ENCODE measurements around the gene PLEKHF1. TPM values are rescaled to one million over a fixed set of nuclear protein-coding genes. Genes with fewer than 3 reads are reported as not detected.

The PLEKHF1 gene
- total and polyA plus RNA-seq, 12 donors, result 0.62 to 23.1 (median 6.9) TPM

DNA sequence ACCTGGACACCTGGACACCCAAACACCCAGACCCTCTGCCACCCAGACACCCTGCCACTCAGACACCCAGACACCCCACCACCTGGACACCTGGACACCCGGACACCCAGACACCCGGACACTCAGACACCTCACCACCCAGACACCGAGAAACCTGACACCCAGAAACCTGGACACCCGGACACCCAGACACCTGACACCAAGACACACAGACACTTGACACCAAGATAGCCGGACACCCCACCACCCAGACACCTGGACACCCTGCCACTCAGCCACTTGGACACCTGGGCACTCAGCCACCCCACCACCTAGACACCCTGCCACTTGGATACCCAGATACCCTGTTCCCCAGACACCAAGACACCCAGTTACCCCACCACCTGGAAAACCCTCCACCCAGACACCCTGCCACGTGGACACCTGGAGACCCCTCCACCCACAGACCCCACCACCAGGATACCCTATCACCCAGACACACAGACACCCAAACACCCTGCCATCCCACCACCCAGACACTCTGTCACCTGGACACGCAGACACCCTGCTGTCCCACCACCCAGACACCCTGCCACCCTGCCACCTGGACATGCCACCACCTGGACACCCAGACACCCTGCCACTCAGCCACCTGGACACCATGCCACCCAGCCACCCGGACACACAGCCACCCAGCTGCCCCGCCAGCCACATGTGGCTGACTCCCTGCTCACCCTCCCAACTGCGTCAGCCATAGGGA is 32.4 kb downstream of the PLEKHF1 start:
- 40 to 89% (median 77%) methylated on average over 1 to 9 of the region's 10 CpGs for WGBS, 4 donors
- TF ChIP-seq POLR2A (IDR thresholded peaks at IDR 0.05), result no peak
- no peak for TF ChIP-seq CTCF (IDR thresholded peaks at IDR 0.05)
- H3K4me3 ChIP-seq, result no peak overlapping the region
- no peak overlapping the region for H3K27ac ChIP-seq
- no peak for DNase-seq
- H3K9me3 ChIP-seq (replicated peaks in 1 of 3), result no peaks in the 10 kb centered on the region
- H3K4me1 ChIP-seq (replicated peaks in 1 of 2), result no peaks in the 10 kb centered on the region
- H3K27me3 ChIP-seq, result no peaks in the 10 kb centered on the region
- intact Hi-C loops (cut with DNase I), result no loop called here
- H3K36me3 ChIP-seq (replicated peaks in 1 of 2), result peaks cover 0 to 9% of the 10 kb centered on the region in 2 donors

DNA sequence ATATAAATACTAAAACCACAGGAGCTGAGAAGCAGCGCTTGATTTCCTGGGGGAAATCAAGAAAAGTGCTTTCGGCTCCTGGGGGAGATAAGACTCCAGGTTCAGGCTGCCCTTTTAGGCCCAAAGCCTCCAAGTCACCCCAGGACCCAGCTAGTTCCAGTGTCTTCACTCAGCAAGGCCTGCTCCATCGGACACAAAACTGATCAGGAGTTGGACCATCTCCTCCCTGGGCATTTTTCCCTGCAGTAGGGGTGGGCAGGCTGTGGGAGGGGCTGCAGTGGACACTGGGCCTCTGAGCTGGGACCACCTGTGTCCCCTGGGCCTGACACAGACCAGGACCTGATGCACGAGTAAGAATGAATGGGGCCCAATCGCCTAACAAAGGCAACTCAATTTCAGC is 34.6 kb downstream of the PLEKHF1 start:
- Histone ChIP-seq H3K27me3 (no peaks in the 10 kb centered on the region), H3K4me1 (replicated peaks in 1 of 2) (peaks cover 0 to 7% of the 10 kb centered on the region in 2 donors), H3K27ac (no peak overlapping the region), H3K36me3 (replicated peaks in 1 of 2) (peaks cover 0 to 13% of the 10 kb centered on the region in 2 donors), H3K9me3 (replicated peaks in 1 of 3) (no peaks in the 10 kb centered on the region), H3K4me3 (no peak overlapping the region)
- WGBS, 4 donors, result 81 to 89% (median 83%) methylated on average over 3 to 5 of the region's 5 CpGs
- intact Hi-C loops (cut with DNase I), result no loop called here
- DNase-seq, result no peak
- TF ChIP-seq POLR2A (IDR thresholded peaks at IDR 0.05), result no peak
- no peak for TF ChIP-seq CTCF (IDR thresholded peaks at IDR 0.05)

- no peak for DNase-seq
- H3K27ac ChIP-seq, result no peak overlapping the region
- H3K36me3 ChIP-seq (replicated peaks in 1 of 2), result peaks cover 0 to 13% of the 10 kb centered on the region in 2 donors
- no peaks in the 10 kb centered on the region for H3K27me3 ChIP-seq
- TF ChIP-seq CTCF (IDR thresholded peaks at IDR 0.05) (no peak), POLR2A (IDR thresholded peaks at IDR 0.05) (no peak)
- 62 to 74% (median 69%) methylated on average over 3 to 6 of the region's 6 CpGs for WGBS, 4 donors
- H3K4me3 ChIP-seq, result no peak overlapping the region
- no peaks in the 10 kb centered on the region for H3K9me3 ChIP-seq (replicated peaks in 1 of 3)
- intact Hi-C loops (cut with DNase I), result no loop called here
- H3K4me1 ChIP-seq (replicated peaks in 1 of 2), result peaks cover 0 to 9% of the 10 kb centered on the region in 2 donors
Observed at GRCh38 chr19:29700498-29700897, 35.2 kb downstream of the PLEKHF1 start.

DNA sequence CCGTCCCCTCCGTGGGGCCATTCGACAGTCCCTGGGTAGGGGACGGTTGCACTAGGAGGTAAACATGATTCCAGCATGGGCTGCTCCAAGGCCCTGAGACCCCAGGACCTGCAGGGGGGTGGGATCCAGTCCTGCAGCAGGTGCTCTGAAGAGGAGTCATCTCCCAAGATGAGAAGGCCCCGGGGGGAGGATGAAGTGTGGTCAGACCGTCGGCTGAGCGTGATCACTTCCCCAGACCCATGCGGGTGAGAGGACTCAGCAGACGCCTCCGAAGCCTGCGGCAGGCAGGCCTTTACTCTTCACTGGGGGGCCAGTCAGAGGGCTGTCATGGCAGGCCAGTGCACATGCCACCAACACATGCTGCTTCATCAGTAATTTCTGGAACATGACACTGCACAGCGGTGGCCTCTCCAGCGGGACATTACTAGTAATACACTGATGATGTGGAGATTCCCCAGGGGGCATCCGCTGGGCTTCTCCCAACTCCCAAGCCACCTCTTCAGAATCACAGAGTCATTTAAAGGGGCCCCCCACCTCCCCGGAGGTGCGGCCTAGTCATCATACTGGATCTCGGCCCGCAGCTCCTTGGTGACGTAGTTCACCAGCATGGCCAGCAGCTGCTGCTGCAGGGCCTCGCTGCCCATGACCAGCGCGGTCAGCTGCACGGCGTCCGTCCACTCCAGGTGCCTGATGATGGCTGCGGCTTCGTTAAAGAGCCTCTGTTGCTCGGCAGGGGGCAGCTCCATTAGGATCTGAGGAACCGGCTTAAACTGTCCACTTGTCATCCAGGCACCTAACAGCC is 37.1 kb downstream of the PLEKHF1 start:
- DNase-seq, result no peak
- peaks cover 0 to 24% of the 10 kb centered on the region in 2 donors for H3K36me3 ChIP-seq (replicated peaks in 1 of 2)

More for the DNA sequence above, 37.1 kb downstream of the PLEKHF1 start:
- Histone ChIP-seq H3K4me1 (replicated peaks in 1 of 2) (peaks cover 8 to 16% of the 10 kb centered on the region in 2 donors), H3K9me3 (replicated peaks in 1 of 3) (no peaks in the 10 kb centered on the region), H3K27me3 (no peaks in the 10 kb centered on the region), H3K4me3 (no peak overlapping the region), H3K27ac (no peak overlapping the region)
- intact Hi-C loops (cut with DNase I), result no loop called here
- 88 to 94% (median 89%) methylated on average over 6 to 30 of the region's 30 CpGs for WGBS, 4 donors
- TF ChIP-seq CTCF (IDR thresholded peaks at IDR 0.05) (no peak), POLR2A (IDR thresholded peaks at IDR 0.05) (no peak)
